CD14-positive monocyte (primary cell): ENCODE data around the gene WFDC8. TPM values are rescaled to one million over a fixed set of nuclear protein-coding genes. Genes with fewer than 3 reads are reported as not detected.

ENCODE experiments used
- DNase-seq, 3 donors: peaks; one replicate each; pipeline ENCODE4 v3.0.0-alpha.2; 2011 to 2022
- H2AFZ ChIP-seq: 2 replicates; pipeline ENCODE4 v1.6.0; 2012; ENCODE audit warnings: mild to moderate bottlenecking, low read depth, low read length, inconsistent platforms; ENCODE audit not compliant: insufficient read depth, poor library complexity, severe bottlenecking
- H3K27ac ChIP-seq, 2 donors: 1 replicate in 1 of 2; 2 replicates in 1 of 2; pipeline ENCODE4 v1.5.1; 2012 to 2013; ENCODE audit warnings: low read length in 2 of 2, control low read depth in 1 of 2, inconsistent platforms in 1 of 2, low read depth in 1 of 2, mild to moderate bottlenecking in 1 of 2
- H3K27me3 ChIP-seq, 2 donors: one replicate each; pipeline versions ENCODE4 v1.6.0 to v1.6.1; 2011 to 2013; ENCODE audit warnings: low read length in 2 of 2; ENCODE audit not compliant: control insufficient read depth in 2 of 2, insufficient read depth in 2 of 2
- H3K36me3 ChIP-seq, 2 donors: replicated peaks in 1 of 2; 1 replicate in 1 of 2; 2 replicates in 1 of 2; pipeline versions ENCODE4 v1.5.1 to v1.6.1; 2012 to 2013; ENCODE audit warnings: low read length in 2 of 2, control low read depth in 1 of 2, inconsistent platforms in 1 of 2, mild to moderate bottlenecking in 1 of 2; ENCODE audit not compliant: insufficient read depth in 2 of 2, control insufficient read depth in 1 of 2
- H3K4me1 ChIP-seq, 2 donors: 1 replicate in 1 of 2; 2 replicates in 1 of 2; pipeline versions ENCODE4 v1.5.1 to v1.6.1; 2012 to 2013; ENCODE audit warnings: low read length in 2 of 2, control low read depth in 1 of 2, inconsistent platforms in 1 of 2, mild to moderate bottlenecking in 1 of 2, moderate library complexity in 1 of 2; ENCODE audit not compliant: insufficient read depth in 2 of 2, control insufficient read depth in 1 of 2
- H3K4me2 ChIP-seq: replicated peaks from 2 replicates; pipeline ENCODE3; 2012; ENCODE audit warnings: low read length, moderate library complexity, mild to moderate bottlenecking; ENCODE audit not compliant: poor library complexity, severe bottlenecking; ENCODE audit errors: extremely low read depth
- H3K4me3 ChIP-seq, 3 experiments: fragments of 200-600 bp in 1 of 3; sonication (generic) in 1 of 3; replicated peaks in 1 of 3; 1 replicate in 2 of 3; 2 replicates in 1 of 3; pipeline ENCODE4 v1.5.1; 2011 to 2013; ENCODE audit warnings: low read length in 3 of 3, mild to moderate bottlenecking in 3 of 3, control low read depth in 2 of 3, low read depth in 2 of 3, inconsistent platforms in 1 of 3, moderate library complexity in 1 of 3
- H3K79me2 ChIP-seq: 2 replicates; pipeline ENCODE4 v1.6.0; 2012; ENCODE audit warnings: mild to moderate bottlenecking, control low read depth, inconsistent platforms, low read length, moderate library complexity; ENCODE audit not compliant: insufficient read depth
- H3K9ac ChIP-seq: 2 replicates; pipeline ENCODE4 v1.6.0; 2017; ENCODE audit warnings: low read length, mild to moderate bottlenecking; ENCODE audit not compliant: insufficient read depth, poor library complexity, severe bottlenecking
- H3K9me3 ChIP-seq, 2 donors: replicated peaks in 1 of 2; 1 replicate in 1 of 2; 2 replicates in 1 of 2; pipeline versions ENCODE4 v1.5.1 to v1.6.1; 2012 to 2013; ENCODE audit warnings: low read length in 2 of 2, control low read depth in 1 of 2; ENCODE audit not compliant: control insufficient read depth in 1 of 2, insufficient read depth in 1 of 2
- H4K20me1 ChIP-seq: 2 replicates; pipeline ENCODE4 v1.6.0; 2012; ENCODE audit warnings: mild to moderate bottlenecking, low read length, control low read depth, moderate library complexity; ENCODE audit not compliant: insufficient read depth
- H3K27ac Mint-ChIP-seq, 7 donors: one replicate each; pipeline ENCODE4 v1.8.0; 2020; ENCODE audit warnings: mild to moderate bottlenecking in 7 of 7, mixed read lengths in 7 of 7, moderate library complexity in 6 of 7, inconsistent platforms in 2 of 7
- H3K27me3 Mint-ChIP-seq, 3 donors: one replicate each; pipeline ENCODE4 v1.8.0; 2021 to 2022; ENCODE audit warnings: low read depth in 3 of 3, mild to moderate bottlenecking in 3 of 3, mixed read lengths in 3 of 3, moderate library complexity in 3 of 3, inconsistent platforms in 1 of 3
- H3K36me3 Mint-ChIP-seq, 2 donors: one replicate each; pipeline ENCODE4 v1.8.0; 2020; ENCODE audit warnings: mixed read lengths in 2 of 2, inconsistent platforms in 1 of 2, mild to moderate bottlenecking in 1 of 2
- H3K4me1 Mint-ChIP-seq: one replicate; pipeline ENCODE4 v1.8.0; 2020; ENCODE audit warnings: mild to moderate bottlenecking, mixed read lengths
- H3K4me3 Mint-ChIP-seq, 2 donors: one replicate each; pipeline ENCODE4 v1.8.0; 2020; ENCODE audit warnings: mild to moderate bottlenecking in 2 of 2, mixed read lengths in 2 of 2, moderate library complexity in 1 of 2
- H3K9me3 Mint-ChIP-seq, 7 donors: one replicate each; pipeline ENCODE4 v1.8.0; 2020 to 2022; ENCODE audit warnings: mixed read lengths in 7 of 7, mild to moderate bottlenecking in 6 of 7, moderate library complexity in 6 of 7, inconsistent platforms in 2 of 7
- WGBS: methylation state at CpG from one replicate; pipeline ENCODE4 v1.1.5; 2013; ENCODE audit warnings: missing lambda C conversion rate; ENCODE audit not compliant: insufficient coverage; 5-methylcytosine and 5-hydroxymethylcytosine counted together
- intact Hi-C, 2 donors: fragments of 100-400 bp; cut with micrococcal nuclease; formaldehyde crosslinking; loops; one replicate each; pipeline versions ENCODE4 v1.15.0 to v1.15.1; 2023
- polyA minus RNA-seq: library from RNA; depleted of rRNA, polyadenylated mRNA; stranded (reverse); fragments of >200 nt; gene quantifications from 2 replicates; pipeline ENCODE4 v1.2.3, GENCODE V29; 2012
- polyA plus RNA-seq, 3 donors: library from polyadenylated mRNA; depleted of rRNA in 1 of 3; unstranded in 2 of 3; stranded (reverse) in 1 of 3; fragments of 300-500 nt in 2 of 3; fragments of >200 nt in 1 of 3; fragmentation: Illumina TruSeq in 2 of 3; gene quantifications; 1 replicate in 2 of 3; 2 replicates in 1 of 3; pipeline ENCODE4 v1.2.3, GENCODE V29; 2012 to 2021
- total RNA-seq, 12 experiments: library from RNA in 1 of 12; stranded (reverse) in 1 of 12; fragments of 120-200 nt in 1 of 12; gene quantifications; one replicate each; pipeline ENCODE4 v1.2.4 and lab custom pipeline; 2013 to 2026; ENCODE audit warnings: mixed read lengths in 6 of 12, inconsistent platforms in 1 of 12
- TF ChIP-seq, protein P1 (sequence below): fragments of 200-600 bp; IDR thresholded peaks from one replicate; pipeline ENCODE4 v1.8.0; 2022; ENCODE audit warnings: antibody characterized with exemption, mild to moderate bottlenecking

Gene WFDC8
- total RNA-seq (2013): not detected
- polyA plus RNA-seq (not detected), polyA minus RNA-seq (not detected in 2 replicates), total RNA-seq (lab: John Stamatoyannopoulos, UW) (0 to 0.69 (median 0) reads per million in 11 experiments)

DNA sequence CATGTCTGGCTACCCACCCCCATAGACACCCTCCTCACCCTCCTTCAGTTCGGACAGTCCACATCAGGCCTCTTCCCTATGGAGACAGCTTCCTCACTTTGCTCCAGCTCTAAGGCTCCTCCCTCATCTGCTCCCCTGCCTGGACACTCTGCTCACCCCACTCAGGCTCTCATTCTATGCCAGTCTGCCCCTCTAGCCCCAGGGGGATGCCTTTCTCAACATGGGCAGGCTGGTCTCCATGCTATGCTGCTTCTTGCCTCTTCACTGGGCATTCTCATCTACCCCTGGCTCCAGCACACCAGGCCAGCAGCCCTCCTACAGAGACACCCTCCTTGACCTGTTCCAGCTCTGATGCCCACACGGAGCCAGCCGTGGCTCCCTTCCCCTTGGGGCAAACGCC, at the start of gene WFDC8:
Gene WFDC8 (minus strand): TSS at position 101 of the 400 bp plus-strand sequence. CDS start 37 bp downstream, at position 64.
- Histone ChIP-seq H3K27me3 (peaks cover 0 to 4% of the 10 kb centered on the region in 2 donors), H3K27ac (no peak within 1 kb of the TSS), H3K4me3 (no peak within 1 kb of the TSS), H3K9me3 (no peaks in the 10 kb centered on the region), H3K4me1 (no peaks in the 10 kb centered on the region), H3K4me2 (no peak within 1 kb of the TSS), H4K20me1 (no peaks in the 10 kb centered on the region), H3K79me2 (no peaks in the 10 kb centered on the region), H2AFZ (no peak within 1 kb of the TSS), H3K36me3 (no peaks in the 10 kb centered on the region), H3K9ac (no peak within 1 kb of the TSS)
- no peaks in the 10 kb centered on the region for H3K4me1 Mint-ChIP-seq
- DNase-seq: no peak
- no peaks in the 10 kb centered on the region for H3K36me3 Mint-ChIP-seq
- TF ChIP-seq, protein P1, sequence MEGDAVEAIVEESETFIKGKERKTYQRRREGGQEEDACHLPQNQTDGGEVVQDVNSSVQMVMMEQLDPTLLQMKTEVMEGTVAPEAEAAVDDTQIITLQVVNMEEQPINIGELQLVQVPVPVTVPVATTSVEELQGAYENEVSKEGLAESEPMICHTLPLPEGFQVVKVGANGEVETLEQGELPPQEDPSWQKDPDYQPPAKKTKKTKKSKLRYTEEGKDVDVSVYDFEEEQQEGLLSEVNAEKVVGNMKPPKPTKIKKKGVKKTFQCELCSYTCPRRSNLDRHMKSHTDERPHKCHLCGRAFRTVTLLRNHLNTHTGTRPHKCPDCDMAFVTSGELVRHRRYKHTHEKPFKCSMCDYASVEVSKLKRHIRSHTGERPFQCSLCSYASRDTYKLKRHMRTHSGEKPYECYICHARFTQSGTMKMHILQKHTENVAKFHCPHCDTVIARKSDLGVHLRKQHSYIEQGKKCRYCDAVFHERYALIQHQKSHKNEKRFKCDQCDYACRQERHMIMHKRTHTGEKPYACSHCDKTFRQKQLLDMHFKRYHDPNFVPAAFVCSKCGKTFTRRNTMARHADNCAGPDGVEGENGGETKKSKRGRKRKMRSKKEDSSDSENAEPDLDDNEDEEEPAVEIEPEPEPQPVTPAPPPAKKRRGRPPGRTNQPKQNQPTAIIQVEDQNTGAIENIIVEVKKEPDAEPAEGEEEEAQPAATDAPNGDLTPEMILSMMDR: no peak
- intact Hi-C loops: no loop called here
- H3K27ac Mint-ChIP-seq: no peak within 1 kb of the TSS
- H3K27me3 Mint-ChIP-seq: peaks cover 12 to 21% (median 17%) of the 10 kb centered on the region in 3 donors
- H3K4me3 Mint-ChIP-seq: peak within 1 kb of the TSS in 1 of 2 donors; percentile 36
- WGBS: 100% methylated on average over 1 of the region's 4 CpGs
- H3K9me3 Mint-ChIP-seq: peaks cover 0 to 2% (median 0%) of the 10 kb centered on the region in 7 donors

DNA sequence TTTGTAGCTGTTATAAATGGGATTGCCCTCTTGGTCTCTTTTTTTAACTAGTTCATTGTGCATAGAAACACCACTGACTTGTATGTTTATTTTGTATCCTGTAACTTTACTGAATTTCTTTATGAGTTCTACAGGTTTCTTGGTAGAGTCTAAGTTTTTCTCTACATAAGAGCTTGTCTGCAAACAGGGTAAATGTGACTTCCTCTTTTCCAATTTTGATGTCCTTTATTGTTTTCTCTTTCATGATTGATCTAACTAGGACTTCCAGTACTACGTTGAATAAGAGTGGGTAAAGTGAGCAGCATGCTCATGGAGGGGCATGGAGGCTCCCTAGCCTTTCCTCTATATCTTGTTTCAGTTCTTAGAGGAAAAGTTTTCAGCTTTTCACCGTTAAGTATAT, 47.5 kb upstream of the WFDC8 start:
- Histone ChIP-seq H3K9ac (no peak overlapping the region), H2AFZ (no peak overlapping the region), H3K27ac (no peak overlapping the region), H3K36me3 (no peaks in the 10 kb centered on the region), H3K4me1 (no peaks in the 10 kb centered on the region), H4K20me1 (no peaks in the 10 kb centered on the region), H3K9me3 (no peaks in the 10 kb centered on the region), H3K4me2 (no peak overlapping the region), H3K27me3 (peaks cover 6 to 8% of the 10 kb centered on the region in 2 donors), H3K4me3 (no peak overlapping the region), H3K79me2 (no peaks in the 10 kb centered on the region)
- Mint-ChIP-seq H3K4me1 (peaks cover 3% of the 10 kb centered on the region), H3K4me3 (no peak overlapping the region), H3K36me3 (no peaks in the 10 kb centered on the region), H3K9me3 (peaks cover 0 to 6% (median 0%) of the 10 kb centered on the region in 7 donors), H3K27me3 (peaks cover 9 to 12% (median 10%) of the 10 kb centered on the region in 3 donors), H3K27ac (no peak overlapping the region)
- WGBS: no CpG with 5 or more reads among the region's 2 CpGs
- TF ChIP-seq, protein P1: no peak
- DNase-seq: no peak
- intact Hi-C loops: no loop called here
